ENCODE data around the gene GRB10.

GRCh38 chr7:50653981-50654425 lies 128.7 kb downstream of the GRB10 start:
- TF ChIP-seq, protein P1, sequence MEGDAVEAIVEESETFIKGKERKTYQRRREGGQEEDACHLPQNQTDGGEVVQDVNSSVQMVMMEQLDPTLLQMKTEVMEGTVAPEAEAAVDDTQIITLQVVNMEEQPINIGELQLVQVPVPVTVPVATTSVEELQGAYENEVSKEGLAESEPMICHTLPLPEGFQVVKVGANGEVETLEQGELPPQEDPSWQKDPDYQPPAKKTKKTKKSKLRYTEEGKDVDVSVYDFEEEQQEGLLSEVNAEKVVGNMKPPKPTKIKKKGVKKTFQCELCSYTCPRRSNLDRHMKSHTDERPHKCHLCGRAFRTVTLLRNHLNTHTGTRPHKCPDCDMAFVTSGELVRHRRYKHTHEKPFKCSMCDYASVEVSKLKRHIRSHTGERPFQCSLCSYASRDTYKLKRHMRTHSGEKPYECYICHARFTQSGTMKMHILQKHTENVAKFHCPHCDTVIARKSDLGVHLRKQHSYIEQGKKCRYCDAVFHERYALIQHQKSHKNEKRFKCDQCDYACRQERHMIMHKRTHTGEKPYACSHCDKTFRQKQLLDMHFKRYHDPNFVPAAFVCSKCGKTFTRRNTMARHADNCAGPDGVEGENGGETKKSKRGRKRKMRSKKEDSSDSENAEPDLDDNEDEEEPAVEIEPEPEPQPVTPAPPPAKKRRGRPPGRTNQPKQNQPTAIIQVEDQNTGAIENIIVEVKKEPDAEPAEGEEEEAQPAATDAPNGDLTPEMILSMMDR (IDR thresholded peaks at IDR 0.05; ENCODE audit: low read depth, low read length, missing input control) = no peak
- TF ChIP-seq RXRA (IDR thresholded peaks at IDR 0.05) (no peak), RAD21 (IDR thresholded peaks at IDR 0.05) (no peak), ZBTB33 (IDR thresholded peaks at IDR 0.05) (no peak), FOXA1 (IDR thresholded peaks at IDR 0.05) (no peak), REST (IDR thresholded peaks at IDR 0.05) (no peak), YY1 (IDR thresholded peaks at IDR 0.05) (no peak), MAX (IDR thresholded peaks at IDR 0.05) (no peak)
